ENCODE data around the gene RBM20.
"Not testable (repeated sequence)": the region's sequence is repeated elsewhere in the genome, so short reads cannot be mapped to it uniquely, and the experiment has no call there.

DNA sequence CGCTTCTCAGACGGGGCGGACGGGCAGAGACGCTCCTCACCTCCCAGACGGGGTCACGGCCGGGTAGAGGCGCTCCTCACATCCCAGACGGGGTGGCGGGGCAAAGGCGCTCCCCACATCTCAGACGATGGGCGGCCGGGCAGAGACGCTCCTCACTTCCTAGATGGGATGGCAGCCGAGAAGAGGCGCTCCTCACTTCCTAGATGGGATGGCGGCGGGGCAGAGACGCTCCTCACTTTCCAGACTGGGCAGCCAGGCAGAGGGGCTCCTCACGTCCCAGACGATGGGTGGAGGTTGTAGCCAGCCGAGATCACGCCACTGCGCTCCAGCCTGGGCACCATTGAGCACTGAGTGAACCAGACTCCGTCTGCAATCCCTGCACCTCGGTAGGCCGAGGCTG lies 123.5 kb downstream of the RBM20 start:
- not testable (repeated sequence) for TF ChIP-seq MTA3, FOXM1, CTCF (CRISPR knock-in tag; IDR thresholded peaks at IDR 0.05)
